Esophagus squamous epithelium (tissue), 4 donors: Measurements from ENCODE around the gene CPNE1.

Experiments
- POLR2A ChIP-seq, 4 donors: fragments of 450-650 bp; IDR thresholded peaks; one replicate each; pipeline ENCODE4 v1.6.1; 2017; ENCODE audit warnings: antibody characterized with exemption in 4 of 4, mild to moderate bottlenecking in 4 of 4, moderate library complexity in 3 of 4
- TF ChIP-seq, protein P1 (sequence below), 6 experiments: fragments of 450-650 bp in 4 of 6; fragments of 200-600 bp in 2 of 6; sonication (generic) in 2 of 6; IDR thresholded peaks; one replicate each; pipeline ENCODE4 v1.5.1; 2016 to 2019; ENCODE audit warnings: antibody characterized with exemption in 6 of 6, mild to moderate bottlenecking in 4 of 6, moderate library complexity in 4 of 6

DNA sequence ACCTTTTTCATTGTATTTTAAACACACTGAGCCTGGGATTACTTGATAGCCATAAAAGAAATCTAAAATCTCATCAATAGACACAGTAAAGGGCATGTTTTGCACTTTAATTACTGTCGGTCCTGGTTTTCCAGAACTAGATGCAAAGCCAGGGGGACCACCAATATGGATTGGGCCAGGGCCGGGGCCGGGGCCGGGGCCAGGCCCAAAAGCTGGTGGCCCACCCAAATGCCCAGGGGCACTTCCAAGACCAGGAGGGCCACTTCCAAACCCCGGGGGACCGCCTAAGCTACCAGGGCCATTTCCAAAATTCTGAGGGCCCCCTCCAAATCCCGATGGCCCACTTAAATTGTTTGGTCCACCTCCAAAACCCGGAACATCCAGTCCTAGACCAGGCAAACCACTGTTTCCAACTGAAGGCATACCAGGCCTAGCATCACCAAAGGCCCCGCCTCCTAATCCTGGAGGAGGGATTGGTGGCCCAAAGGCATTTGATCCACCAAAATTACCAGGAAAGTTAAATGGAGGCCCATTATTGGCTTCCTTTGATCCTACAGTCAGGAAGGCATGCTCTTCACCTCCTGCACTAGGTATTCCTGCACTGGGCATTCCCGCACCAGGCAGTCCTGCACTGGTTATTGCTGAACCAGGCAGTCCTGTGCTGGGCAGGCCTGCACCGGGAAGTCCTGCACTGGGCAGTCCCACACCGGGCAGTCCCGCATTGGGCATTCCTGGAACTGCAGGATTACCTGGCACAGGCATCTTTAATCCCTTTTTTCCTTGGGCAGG lies 11.9 kb downstream of the CPNE1 start:
- TF ChIP-seq, protein P1, sequence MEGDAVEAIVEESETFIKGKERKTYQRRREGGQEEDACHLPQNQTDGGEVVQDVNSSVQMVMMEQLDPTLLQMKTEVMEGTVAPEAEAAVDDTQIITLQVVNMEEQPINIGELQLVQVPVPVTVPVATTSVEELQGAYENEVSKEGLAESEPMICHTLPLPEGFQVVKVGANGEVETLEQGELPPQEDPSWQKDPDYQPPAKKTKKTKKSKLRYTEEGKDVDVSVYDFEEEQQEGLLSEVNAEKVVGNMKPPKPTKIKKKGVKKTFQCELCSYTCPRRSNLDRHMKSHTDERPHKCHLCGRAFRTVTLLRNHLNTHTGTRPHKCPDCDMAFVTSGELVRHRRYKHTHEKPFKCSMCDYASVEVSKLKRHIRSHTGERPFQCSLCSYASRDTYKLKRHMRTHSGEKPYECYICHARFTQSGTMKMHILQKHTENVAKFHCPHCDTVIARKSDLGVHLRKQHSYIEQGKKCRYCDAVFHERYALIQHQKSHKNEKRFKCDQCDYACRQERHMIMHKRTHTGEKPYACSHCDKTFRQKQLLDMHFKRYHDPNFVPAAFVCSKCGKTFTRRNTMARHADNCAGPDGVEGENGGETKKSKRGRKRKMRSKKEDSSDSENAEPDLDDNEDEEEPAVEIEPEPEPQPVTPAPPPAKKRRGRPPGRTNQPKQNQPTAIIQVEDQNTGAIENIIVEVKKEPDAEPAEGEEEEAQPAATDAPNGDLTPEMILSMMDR (IDR thresholded peaks at IDR 0.05): no peak
- TF ChIP-seq POLR2A (IDR thresholded peaks at IDR 0.05): no peak
